ENCODE results near the gene SCN11A. TPM values are rescaled to one million over a fixed set of nuclear protein-coding genes. Genes with fewer than 3 reads are reported as not detected.
"Not testable (repeated sequence)": the region's sequence is repeated elsewhere in the genome, so short reads cannot be mapped to it uniquely, and the experiment has no call there.

The SCN11A gene
- polyA plus RNA-seq, 1 donor from 2014 or later, result not detected

- Mint-ChIP-seq H3K4me3 (peak overlapping the region in 2 of 4 donors; percentile 80 to 83), H3K36me3 (no peaks in the 10 kb centered on the region)
Measured at GRCh38 chr3:39086144-39086543, 34.4 kb upstream of the SCN11A start.

GRCh38 chr3:39082666-39083313 is 31.0 kb upstream of the SCN11A start:
- Mint-ChIP-seq H3K27ac (no peak overlapping the region), H3K4me3 (no peak overlapping the region)

More at GRCh38 chr3:39086144-39086543, 34.4 kb upstream of the SCN11A start:
- Mint-ChIP-seq H3K9me3 (no peaks in the 10 kb centered on the region), H3K4me1 (peaks cover 12 to 24% (median 20%) of the 10 kb centered on the region in 3 donors), H3K27me3 (no peaks in the 10 kb centered on the region), H3K27ac (peak overlapping the region in 1 of 3 donors; percentile 7)

GRCh38 chr3:39080026-39080425 is 28.3 kb upstream of the SCN11A start:
- H3K36me3 Mint-ChIP-seq, result peaks cover 11% of the 10 kb centered on the region
- no peak overlapping the region for H3K4me3 Mint-ChIP-seq
- H3K9me3 Mint-ChIP-seq, result no peaks in the 10 kb centered on the region
- no peaks in the 10 kb centered on the region for H3K27me3 Mint-ChIP-seq
- no peak overlapping the region for H3K27ac Mint-ChIP-seq
- H3K4me1 Mint-ChIP-seq, result peaks cover 0 to 12% (median 6%) of the 10 kb centered on the region in 3 donors

More at GRCh38 chr3:39082666-39083313, 31.0 kb upstream of the SCN11A start:
- no peaks in the 10 kb centered on the region for H3K27me3 Mint-ChIP-seq
- H3K9me3 Mint-ChIP-seq, result no peaks in the 10 kb centered on the region
- peaks cover 6% of the 10 kb centered on the region for H3K36me3 Mint-ChIP-seq
- peaks cover 12 to 24% (median 20%) of the 10 kb centered on the region in 3 donors for H3K4me1 Mint-ChIP-seq

DNA sequence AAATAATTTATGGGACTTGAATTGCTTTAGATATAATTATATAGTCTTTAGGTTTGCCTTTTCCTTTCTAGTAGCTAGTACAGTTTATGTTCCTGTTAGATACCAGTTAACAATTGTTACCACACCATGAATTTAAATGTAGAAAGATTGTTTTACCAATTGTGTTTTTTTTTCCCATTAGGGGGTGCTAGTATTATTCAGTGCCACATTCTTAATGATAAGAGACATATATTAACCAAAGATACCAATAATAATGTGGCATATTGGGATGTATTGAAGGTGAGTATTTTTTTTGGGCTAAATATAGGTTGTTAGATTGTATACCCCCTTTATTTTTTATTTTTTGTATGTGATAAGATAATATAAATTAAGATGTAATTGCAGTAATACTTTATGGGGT is 27.8 kb upstream of the SCN11A start:
- Mint-ChIP-seq H3K4me1 (peaks cover 0 to 12% (median 6%) of the 10 kb centered on the region in 3 donors), H3K27ac (peak overlapping the region in 1 of 3 donors; percentile 19), H3K36me3 (peaks cover 13% of the 10 kb centered on the region), H3K9me3 (no peaks in the 10 kb centered on the region), H3K4me3 (no peak overlapping the region), H3K27me3 (no peaks in the 10 kb centered on the region)

- Mint-ChIP-seq H3K4me1 (peaks cover 0 to 8% (median 0%) of the 10 kb centered on the region in 3 donors), H3K27me3 (no peaks in the 10 kb centered on the region), H3K4me3 (no peak overlapping the region), H3K36me3 (peaks cover 26% of the 10 kb centered on the region), H3K9me3 (no peaks in the 10 kb centered on the region), H3K27ac (peak overlapping the region in 1 of 3 donors; percentile 57)
Measured at GRCh38 chr3:39075910-39076309, 24.2 kb upstream of the SCN11A start.

GRCh38 chr3:39068556-39068955 is 16.8 kb upstream of the SCN11A start:
- H3K4me3 Mint-ChIP-seq, result no peak overlapping the region
- H3K27me3 Mint-ChIP-seq, result no peaks in the 10 kb centered on the region
- no peaks in the 10 kb centered on the region for H3K9me3 Mint-ChIP-seq
- peaks cover 7 to 10% (median 9%) of the 10 kb centered on the region in 3 donors for H3K4me1 Mint-ChIP-seq
- peaks cover 21% of the 10 kb centered on the region for H3K36me3 Mint-ChIP-seq
- H3K27ac Mint-ChIP-seq, result no peak overlapping the region

DNA sequence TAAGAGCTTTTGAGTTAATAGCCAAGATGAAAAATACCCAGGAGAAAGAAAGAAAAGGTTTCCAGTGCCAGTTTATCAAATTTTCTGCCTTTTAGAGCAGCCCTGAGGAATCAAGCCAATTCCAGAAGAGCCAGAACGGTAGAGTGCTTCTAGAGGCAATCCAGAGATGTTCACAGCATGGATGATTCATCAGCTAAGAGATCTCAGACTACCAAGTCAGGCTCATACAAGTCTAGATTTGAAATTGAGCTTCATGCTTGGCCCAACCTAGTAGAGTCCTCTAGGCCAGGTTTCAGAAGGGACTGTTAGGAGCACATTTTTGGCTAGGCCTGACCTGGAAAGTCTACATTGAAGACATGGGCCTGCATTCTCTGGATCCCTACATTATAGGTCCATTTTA is 15.5 kb upstream of the SCN11A start:
- no peaks in the 10 kb centered on the region for H3K9me3 Mint-ChIP-seq
- no peak overlapping the region for H3K4me3 Mint-ChIP-seq
- peaks cover 8% of the 10 kb centered on the region for H3K36me3 Mint-ChIP-seq
- H3K27ac Mint-ChIP-seq, result no peak overlapping the region
- no peaks in the 10 kb centered on the region for H3K27me3 Mint-ChIP-seq
- peaks cover 7 to 11% (median 9%) of the 10 kb centered on the region in 3 donors for H3K4me1 Mint-ChIP-seq

DNA sequence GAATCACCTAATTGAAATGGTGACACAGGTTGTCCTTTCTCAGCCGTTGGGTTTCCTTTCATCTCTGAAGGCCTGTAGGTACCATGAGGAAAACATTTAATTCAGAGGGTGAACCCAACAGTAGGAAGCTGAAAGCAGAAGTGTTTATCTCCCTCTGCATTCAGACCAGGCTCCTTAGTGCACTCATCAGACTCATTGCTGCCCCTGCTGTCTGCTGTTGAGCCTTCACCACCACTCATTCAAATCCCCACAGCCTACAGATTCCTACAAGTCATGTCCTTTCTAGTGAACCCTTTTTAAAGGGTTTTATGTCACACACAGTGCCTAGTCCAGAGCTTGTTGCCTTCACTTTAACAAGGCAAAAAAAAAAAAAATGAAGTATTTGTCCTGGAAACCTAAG is 13.5 kb upstream of the SCN11A start:
- peaks cover 9 to 22% (median 16%) of the 10 kb centered on the region in 3 donors for H3K4me1 Mint-ChIP-seq
- peaks cover 0 to 3% (median 0%) of the 10 kb centered on the region in 3 donors for H3K9me3 Mint-ChIP-seq
- peak overlapping the region in 1 of 3 donors; percentile 0 for H3K27ac Mint-ChIP-seq
- H3K36me3 Mint-ChIP-seq, result peaks cover 3% of the 10 kb centered on the region
- no peaks in the 10 kb centered on the region for H3K27me3 Mint-ChIP-seq
- H3K4me3 Mint-ChIP-seq, result no peak overlapping the region

DNA sequence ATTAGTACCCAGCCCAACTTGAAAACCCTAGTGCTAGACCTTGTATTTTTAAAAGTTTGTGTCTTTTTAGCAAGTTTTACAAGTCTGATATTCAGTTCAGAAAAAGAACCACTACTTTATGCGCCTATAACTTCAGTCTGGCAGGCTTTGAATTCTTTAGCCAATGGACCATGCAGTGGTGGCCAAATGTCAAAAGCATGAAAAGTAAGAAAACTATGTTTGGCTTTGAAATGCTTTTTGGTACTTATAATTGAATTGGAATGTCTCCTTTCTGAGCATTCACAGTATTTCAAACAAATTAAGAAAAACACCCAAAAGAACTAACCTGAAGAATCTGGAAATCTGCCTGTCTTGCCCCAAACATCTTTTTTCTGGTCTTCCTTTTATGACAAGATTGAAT is 12.9 kb upstream of the SCN11A start:
- Mint-ChIP-seq H3K36me3 (peaks cover 4% of the 10 kb centered on the region), H3K9me3 (peaks cover 0 to 4% (median 0%) of the 10 kb centered on the region in 3 donors), H3K4me3 (no peak overlapping the region), H3K4me1 (peaks cover 10 to 22% (median 16%) of the 10 kb centered on the region in 3 donors), H3K27ac (peak overlapping the region in 1 of 3 donors; percentile 0), H3K27me3 (no peaks in the 10 kb centered on the region)

- H3K27ac Mint-ChIP-seq, result no peak overlapping the region
- H3K4me3 Mint-ChIP-seq, result no peak overlapping the region
- peaks cover 18 to 30% (median 21%) of the 10 kb centered on the region in 3 donors for H3K4me1 Mint-ChIP-seq
- no peaks in the 10 kb centered on the region for H3K27me3 Mint-ChIP-seq
- H3K9me3 Mint-ChIP-seq, result peaks cover 0 to 4% (median 0%) of the 10 kb centered on the region in 3 donors
- H3K36me3 Mint-ChIP-seq, result peaks cover 4% of the 10 kb centered on the region
Measured at GRCh38 chr3:39063143-39063542, 11.4 kb upstream of the SCN11A start.

DNA sequence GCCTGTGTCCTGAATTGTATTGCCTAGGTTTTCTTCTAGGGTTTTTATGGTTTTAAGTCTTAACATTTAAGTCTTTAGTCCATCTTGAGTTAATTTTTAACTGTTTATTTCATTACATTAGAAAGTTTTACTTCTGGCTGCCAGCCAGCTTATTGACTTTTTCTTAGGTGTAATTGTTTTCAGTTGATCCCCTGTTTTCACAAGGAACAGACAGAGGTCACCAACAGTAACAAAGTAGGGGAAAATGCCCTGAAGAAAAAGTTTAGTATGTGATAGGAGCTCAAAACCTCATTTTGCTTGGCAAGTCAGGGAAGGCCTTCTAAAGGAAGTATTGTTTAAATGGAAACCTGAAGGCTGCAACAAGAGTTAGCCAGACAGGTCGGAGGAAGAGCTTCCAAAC is 10.4 kb upstream of the SCN11A start:
- Mint-ChIP-seq H3K4me1 (peaks cover 18 to 31% (median 21%) of the 10 kb centered on the region in 3 donors), H3K9me3 (peaks cover 0 to 4% (median 0%) of the 10 kb centered on the region in 3 donors), H3K4me3 (peak overlapping the region in 1 of 4 donors; percentile 39), H3K36me3 (peaks cover 2% of the 10 kb centered on the region), H3K27me3 (no peaks in the 10 kb centered on the region), H3K27ac (peak overlapping the region in 1 of 3 donors; percentile 64)

DNA sequence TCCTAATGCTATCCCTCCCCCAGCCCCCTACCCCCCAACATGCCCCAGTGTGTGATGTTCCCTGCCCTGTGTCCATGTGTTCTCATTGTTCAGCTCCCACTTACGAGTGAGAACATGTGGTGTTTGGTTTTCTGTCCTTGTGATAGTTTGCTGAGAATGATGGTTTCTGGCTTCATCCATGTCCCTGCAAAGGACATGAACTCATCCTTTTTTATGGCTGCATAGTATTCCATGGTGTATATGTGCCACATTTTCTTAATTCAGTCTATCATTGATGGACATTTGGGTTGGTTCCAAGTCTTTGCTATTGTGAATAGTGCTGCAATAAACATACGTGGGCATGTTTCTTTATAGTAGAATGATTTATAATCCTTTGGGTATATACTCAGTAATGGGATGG is 9.5 kb upstream of the SCN11A start:
- H3K27ac Mint-ChIP-seq, H3K4me3 Mint-ChIP-seq, H3K27me3 Mint-ChIP-seq, H3K36me3 Mint-ChIP-seq, H3K9me3 Mint-ChIP-seq: not testable (repeated sequence)
- peaks cover 28 to 40% (median 29%) of the 10 kb centered on the region in 3 donors for H3K4me1 Mint-ChIP-seq

- H3K36me3 Mint-ChIP-seq, result peaks cover 5% of the 10 kb centered on the region
- H3K4me1 Mint-ChIP-seq, result peaks cover 32 to 51% (median 42%) of the 10 kb centered on the region in 3 donors
- H3K4me3 Mint-ChIP-seq, result peak overlapping the region in 1 of 4 donors; percentile 19
- no peak overlapping the region for H3K27ac Mint-ChIP-seq
- H3K9me3 Mint-ChIP-seq, result peaks cover 0 to 4% (median 0%) of the 10 kb centered on the region in 3 donors
- H3K27me3 Mint-ChIP-seq, result no peaks in the 10 kb centered on the region
Measured at GRCh38 chr3:39056151-39056550, 4.4 kb upstream of the SCN11A start.

- Mint-ChIP-seq H3K36me3 (peaks cover 3% of the 10 kb centered on the region), H3K4me1 (peaks cover 29 to 53% (median 33%) of the 10 kb centered on the region in 3 donors), H3K4me3 (peak overlapping the region in 3 of 4 donors; percentile 45 to 91 (median 83)), H3K27ac (peak overlapping the region in 1 of 3 donors; percentile 18), H3K9me3 (no peaks in the 10 kb centered on the region), H3K27me3 (no peaks in the 10 kb centered on the region)
Measured at GRCh38 chr3:39053696-39054095, 2.0 kb upstream of the SCN11A start.

DNA sequence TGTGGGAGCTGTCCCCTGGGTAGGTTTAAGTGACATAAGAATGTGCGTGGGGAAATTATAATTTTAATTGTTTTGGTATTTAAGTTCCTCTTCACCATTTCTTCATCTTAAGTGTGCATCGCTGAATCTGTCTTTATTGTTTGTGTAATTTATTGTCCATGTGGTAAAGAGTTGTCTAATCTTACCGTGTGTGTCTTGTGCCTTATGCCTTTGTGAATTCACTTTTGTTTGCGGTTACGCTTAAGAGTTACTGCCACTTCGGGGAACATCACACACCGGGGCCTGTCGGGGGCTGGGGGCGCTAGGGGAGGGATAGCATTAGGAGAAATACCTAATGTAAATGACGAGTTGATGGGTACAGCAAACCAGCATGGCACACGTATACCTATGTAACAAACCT is 839 bp upstream of the SCN11A start:
- H3K27ac Mint-ChIP-seq, result peak overlapping the region; percentile 87 to 99 (median 98)
- H3K4me1 Mint-ChIP-seq, result peaks cover 27 to 49% (median 33%) of the 10 kb centered on the region in 3 donors
- no peaks in the 10 kb centered on the region for H3K9me3 Mint-ChIP-seq
- H3K4me3 Mint-ChIP-seq, result peak overlapping the region; percentile 91 to 97 (median 94)
- peaks cover 4% of the 10 kb centered on the region for H3K36me3 Mint-ChIP-seq
- H3K27me3 Mint-ChIP-seq, result no peaks in the 10 kb centered on the region

DNA sequence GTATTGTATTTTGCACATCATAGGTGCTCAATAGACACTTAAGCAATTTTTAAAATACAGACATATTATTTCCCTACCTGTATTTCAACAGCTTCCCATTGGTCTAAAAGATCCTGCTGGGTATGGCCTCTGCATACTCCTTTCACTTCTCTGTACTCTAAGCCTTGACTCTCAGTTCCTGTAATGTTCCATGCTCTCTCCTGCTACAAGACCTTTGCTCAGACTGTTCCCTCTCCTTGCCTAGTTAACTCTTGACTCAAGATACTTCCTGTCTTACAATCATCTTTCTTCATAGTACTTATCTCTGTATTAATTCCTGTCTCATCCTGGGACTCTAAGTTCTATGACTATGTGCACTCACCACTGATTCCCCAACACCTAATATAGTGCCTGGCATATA is 1.7 kb downstream of the SCN11A start:
- Mint-ChIP-seq H3K4me3 (peak overlapping the region in 2 of 4 donors; percentile 19 to 39), H3K4me1 (peaks cover 13 to 35% (median 16%) of the 10 kb centered on the region in 3 donors), H3K36me3 (peaks cover 3% of the 10 kb centered on the region), H3K27me3 (peaks cover 1% of the 10 kb centered on the region), H3K27ac (peak overlapping the region in 2 of 3 donors; percentile 10 to 28), H3K9me3 (no peaks in the 10 kb centered on the region)
